Measurements from ENCODE around the gene ADSS1.

The ADSS1 gene

GRCh38 chr14:104767634-104767918 is 43.5 kb downstream of the ADSS1 start:
- H3K4me3 ChIP-seq (replicated peaks in 1 of 2; ENCODE audit: low read depth in 2 of 2, low read length in 2 of 2): no peak overlapping the region
- TF ChIP-seq, protein P1, sequence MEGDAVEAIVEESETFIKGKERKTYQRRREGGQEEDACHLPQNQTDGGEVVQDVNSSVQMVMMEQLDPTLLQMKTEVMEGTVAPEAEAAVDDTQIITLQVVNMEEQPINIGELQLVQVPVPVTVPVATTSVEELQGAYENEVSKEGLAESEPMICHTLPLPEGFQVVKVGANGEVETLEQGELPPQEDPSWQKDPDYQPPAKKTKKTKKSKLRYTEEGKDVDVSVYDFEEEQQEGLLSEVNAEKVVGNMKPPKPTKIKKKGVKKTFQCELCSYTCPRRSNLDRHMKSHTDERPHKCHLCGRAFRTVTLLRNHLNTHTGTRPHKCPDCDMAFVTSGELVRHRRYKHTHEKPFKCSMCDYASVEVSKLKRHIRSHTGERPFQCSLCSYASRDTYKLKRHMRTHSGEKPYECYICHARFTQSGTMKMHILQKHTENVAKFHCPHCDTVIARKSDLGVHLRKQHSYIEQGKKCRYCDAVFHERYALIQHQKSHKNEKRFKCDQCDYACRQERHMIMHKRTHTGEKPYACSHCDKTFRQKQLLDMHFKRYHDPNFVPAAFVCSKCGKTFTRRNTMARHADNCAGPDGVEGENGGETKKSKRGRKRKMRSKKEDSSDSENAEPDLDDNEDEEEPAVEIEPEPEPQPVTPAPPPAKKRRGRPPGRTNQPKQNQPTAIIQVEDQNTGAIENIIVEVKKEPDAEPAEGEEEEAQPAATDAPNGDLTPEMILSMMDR (IDR thresholded peaks at IDR 0.05; ENCODE audit: low read depth, low read length): no peak
- DNase-seq (ENCODE audit: low read depth in 2 of 2): no peak

- H3K4me3 ChIP-seq (replicated peaks in 1 of 2; ENCODE audit: low read depth in 2 of 2, low read length in 2 of 2): no peak overlapping the region
- TF ChIP-seq, protein P1 (IDR thresholded peaks at IDR 0.05; ENCODE audit: low read depth, low read length): peak; percentile 91
- DNase-seq (ENCODE audit: low read depth in 2 of 2): peak; percentile 80 to 87
Observed at GRCh38 chr14:104768437-104769323, 44.7 kb downstream of the ADSS1 start.

- DNase-seq (ENCODE audit: low read depth in 2 of 2): no peak
- TF ChIP-seq, protein P1 (IDR thresholded peaks at IDR 0.05; ENCODE audit: low read depth, low read length): no peak
- no peak overlapping the region for H3K4me3 ChIP-seq (replicated peaks in 1 of 2; ENCODE audit: low read depth in 2 of 2, low read length in 2 of 2)
Observed at GRCh38 chr14:104769324-104770071, 45.5 kb downstream of the ADSS1 start.

DNA sequence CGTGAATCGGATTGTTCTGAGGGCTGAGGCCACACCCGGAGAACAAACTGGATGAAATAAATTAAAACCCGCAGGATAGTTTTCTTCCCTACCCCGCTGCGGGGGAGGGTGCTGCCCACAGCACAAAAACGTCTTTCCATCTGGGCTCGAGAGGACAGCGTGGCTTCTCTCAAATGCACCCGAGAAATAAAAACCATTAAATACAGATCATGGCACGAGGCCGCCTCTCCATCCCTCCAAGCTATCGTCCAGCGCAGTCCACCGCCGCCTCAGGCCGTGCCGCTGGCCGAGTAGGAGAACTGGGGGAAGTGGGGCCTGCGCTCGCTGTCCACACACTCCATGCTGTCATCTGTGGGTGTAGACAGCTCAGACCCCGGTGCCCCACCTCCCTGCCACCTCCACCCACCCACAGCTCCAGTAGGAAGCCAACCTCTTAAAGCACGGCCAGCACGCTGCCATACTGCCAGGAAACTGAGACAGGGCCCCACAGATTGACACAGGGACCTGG is 46.1 kb downstream of the ADSS1 start:
- no peak for DNase-seq (ENCODE audit: low read depth in 2 of 2)
- TF ChIP-seq, protein P1 (IDR thresholded peaks at IDR 0.05; ENCODE audit: low read depth, low read length): no peak
- H3K4me3 ChIP-seq (replicated peaks in 1 of 2; ENCODE audit: low read depth in 2 of 2, low read length in 2 of 2): no peak overlapping the region

DNA sequence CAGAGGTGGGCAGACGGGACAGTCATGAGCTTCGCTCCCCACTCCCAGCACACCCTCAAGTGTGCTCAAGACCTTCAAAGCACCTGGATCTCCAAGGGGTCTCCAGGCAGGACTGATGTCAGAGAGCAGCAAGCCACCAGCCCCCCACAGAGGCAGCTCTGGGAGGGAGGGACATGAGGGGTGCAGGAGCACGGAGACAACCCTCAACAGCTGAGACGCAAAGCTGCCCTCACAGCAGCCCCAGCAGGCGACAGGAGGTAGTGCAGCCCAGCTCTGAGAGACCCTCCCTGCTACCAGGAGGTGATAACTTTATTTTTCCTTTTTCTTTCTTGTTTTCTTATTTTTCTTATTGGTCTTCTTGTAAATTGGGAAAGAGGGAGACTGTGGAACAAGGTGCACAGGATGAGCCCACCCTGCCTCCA is 46.8 kb downstream of the ADSS1 start:
- DNase-seq (ENCODE audit: low read depth in 2 of 2): peak in 1 of 2 donors; percentile 26
- TF ChIP-seq, protein P1 (IDR thresholded peaks at IDR 0.05; ENCODE audit: low read depth, low read length): peak; percentile 84

DNA sequence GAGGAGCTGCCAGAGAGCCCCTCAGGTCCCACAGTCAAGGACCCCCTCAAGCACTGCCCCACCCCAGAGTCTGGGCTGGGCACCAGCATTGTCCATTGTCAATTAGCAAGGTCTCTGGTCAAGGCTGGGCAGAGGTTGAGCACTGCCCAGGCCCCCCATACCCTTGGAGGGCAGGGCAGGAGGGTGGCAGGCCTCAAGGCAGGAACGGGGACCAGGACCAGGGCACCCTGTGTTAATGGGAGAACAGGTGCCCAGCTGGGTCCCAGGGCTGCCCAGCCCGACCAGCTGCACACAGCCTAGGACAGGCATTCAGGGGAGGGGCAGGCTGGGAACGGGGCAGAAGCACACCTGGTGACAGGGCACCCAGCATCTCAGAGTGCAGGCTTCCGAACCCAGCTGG is 47.3 kb downstream of the ADSS1 start:
- no peak for DNase-seq (ENCODE audit: low read depth in 2 of 2)
- no peak overlapping the region for H3K4me3 ChIP-seq (replicated peaks in 1 of 2; ENCODE audit: low read depth in 2 of 2, low read length in 2 of 2)
- TF ChIP-seq, protein P1 (IDR thresholded peaks at IDR 0.05; ENCODE audit: low read depth, low read length): no peak

More for the DNA sequence above, 46.8 kb downstream of the ADSS1 start:
- H3K4me3 ChIP-seq (replicated peaks in 1 of 2; ENCODE audit: low read depth in 2 of 2, low read length in 2 of 2): no peak overlapping the region
